ENCODE measurements around the gene BTAF1.

The BTAF1 gene

DNA sequence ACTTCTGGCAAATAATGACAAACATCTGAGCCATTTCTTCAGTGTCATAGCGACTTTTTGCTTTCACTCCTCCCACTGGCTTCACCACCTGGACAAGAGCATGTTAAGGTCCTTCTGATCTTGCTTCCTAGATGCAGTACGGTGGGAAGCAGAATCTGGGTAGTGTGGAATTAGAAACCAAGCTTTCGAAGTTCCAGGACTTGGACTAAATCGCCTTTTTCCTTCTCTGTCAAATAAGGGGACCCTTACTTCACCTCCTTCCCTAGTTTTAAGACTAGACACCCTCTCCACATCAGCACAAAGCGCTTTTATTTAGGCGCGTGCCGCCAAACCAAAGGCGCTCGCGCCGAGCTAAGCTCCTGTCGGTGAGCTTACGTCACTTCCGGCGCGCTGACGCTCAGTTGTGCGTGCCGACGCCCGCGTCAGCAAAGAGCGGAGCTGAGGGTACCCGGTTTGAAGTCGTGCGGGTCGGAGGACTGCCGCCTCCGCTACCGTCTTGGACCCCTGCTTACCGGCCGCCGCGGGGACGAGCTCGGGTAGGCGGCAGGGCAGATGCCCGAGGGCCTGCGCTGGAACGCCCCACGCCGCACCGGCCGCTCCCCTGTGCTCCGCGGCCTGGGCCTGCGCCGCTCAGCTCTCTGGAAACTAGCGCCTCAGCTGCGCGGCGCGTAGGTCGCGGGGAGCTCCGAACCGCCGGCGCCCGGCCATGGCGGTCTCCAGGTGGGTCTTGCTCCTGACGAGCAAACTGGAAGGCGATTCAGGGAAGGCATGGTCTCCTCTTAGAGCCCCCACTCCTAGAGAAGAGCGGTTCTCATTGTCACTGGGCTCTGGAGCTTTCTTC, at the start of gene BTAF1:
Gene BTAF1, plus strand, starts transcription at position 400 of the 841 bp plus-strand sequence. Its CDS starts 307 bp downstream, at position 707.
- peaks cover 23% of the 10 kb centered on the region for H3K36me3 ChIP-seq
- TF ChIP-seq, protein P1, sequence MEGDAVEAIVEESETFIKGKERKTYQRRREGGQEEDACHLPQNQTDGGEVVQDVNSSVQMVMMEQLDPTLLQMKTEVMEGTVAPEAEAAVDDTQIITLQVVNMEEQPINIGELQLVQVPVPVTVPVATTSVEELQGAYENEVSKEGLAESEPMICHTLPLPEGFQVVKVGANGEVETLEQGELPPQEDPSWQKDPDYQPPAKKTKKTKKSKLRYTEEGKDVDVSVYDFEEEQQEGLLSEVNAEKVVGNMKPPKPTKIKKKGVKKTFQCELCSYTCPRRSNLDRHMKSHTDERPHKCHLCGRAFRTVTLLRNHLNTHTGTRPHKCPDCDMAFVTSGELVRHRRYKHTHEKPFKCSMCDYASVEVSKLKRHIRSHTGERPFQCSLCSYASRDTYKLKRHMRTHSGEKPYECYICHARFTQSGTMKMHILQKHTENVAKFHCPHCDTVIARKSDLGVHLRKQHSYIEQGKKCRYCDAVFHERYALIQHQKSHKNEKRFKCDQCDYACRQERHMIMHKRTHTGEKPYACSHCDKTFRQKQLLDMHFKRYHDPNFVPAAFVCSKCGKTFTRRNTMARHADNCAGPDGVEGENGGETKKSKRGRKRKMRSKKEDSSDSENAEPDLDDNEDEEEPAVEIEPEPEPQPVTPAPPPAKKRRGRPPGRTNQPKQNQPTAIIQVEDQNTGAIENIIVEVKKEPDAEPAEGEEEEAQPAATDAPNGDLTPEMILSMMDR (IDR thresholded peaks at IDR 0.05; ENCODE audit: low read depth, low read length) = no peak
- H3K9me3 ChIP-seq (ENCODE audit: severe bottlenecking) = no peaks in the 10 kb centered on the region
- peak within 1 kb of the TSS; percentile 100 for H3K4me3 ChIP-seq (ENCODE audit: low read depth, low read length)
- H3K27me3 ChIP-seq (ENCODE audit: insufficient read depth, low read depth, severe bottlenecking) = no peaks in the 10 kb centered on the region
- peak; percentile 93 for DNase-seq
- H3K27ac ChIP-seq = peak within 1 kb of the TSS; percentile 90

DNA sequence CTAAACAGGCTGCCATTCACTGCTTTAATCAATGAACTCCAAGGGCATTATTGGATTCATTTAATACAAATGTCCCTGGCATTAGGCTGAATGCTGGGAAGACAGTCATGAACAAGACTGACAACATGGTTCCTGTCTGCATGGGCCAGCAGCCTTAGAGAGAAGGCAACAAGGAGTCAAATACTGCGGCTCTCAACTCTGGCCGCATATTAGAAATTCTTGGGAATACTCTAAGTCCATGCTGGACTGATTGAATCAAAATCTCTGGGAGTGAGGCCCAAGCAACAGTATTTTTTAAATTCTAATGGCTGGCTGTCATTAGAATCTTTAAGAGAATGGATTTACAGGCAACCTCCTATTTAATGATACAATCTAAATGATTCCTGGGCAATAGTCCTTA, 48.4 kb upstream of the BTAF1 start:
- TF ChIP-seq, protein P1 (IDR thresholded peaks at IDR 0.05; ENCODE audit: low read depth, low read length) = no peak
- Histone ChIP-seq H3K36me3 (no peaks in the 10 kb centered on the region), H3K9me3 (ENCODE audit: severe bottlenecking) (no peaks in the 10 kb centered on the region), H3K27me3 (ENCODE audit: insufficient read depth, low read depth, severe bottlenecking) (no peaks in the 10 kb centered on the region), H3K4me3 (ENCODE audit: low read depth, low read length) (no peak overlapping the region), H3K27ac (no peak overlapping the region)
- DNase-seq = no peak

DNA sequence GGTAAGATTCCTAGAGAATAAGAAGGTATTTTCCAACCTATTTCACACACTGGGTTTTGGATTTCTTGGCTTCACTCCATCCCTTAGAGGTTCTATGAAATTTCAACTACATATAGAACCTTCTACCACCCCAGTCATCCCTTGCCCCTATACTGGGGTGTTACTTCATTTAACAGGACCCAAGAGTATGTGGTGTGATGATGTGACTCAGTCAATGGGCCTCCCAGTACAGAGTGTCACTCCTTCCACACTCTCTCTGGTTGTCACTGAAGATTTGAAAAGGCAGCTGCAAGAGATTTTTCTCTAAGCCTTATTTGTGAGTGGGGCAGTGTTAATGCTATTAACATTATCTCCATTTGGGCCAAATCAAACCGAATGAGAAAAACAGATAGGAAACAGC, 47.8 kb upstream of the BTAF1 start:
- Histone ChIP-seq H3K27me3 (ENCODE audit: insufficient read depth, low read depth, severe bottlenecking) (no peaks in the 10 kb centered on the region), H3K4me3 (ENCODE audit: low read depth, low read length) (no peak overlapping the region), H3K9me3 (ENCODE audit: severe bottlenecking) (no peaks in the 10 kb centered on the region), H3K27ac (no peak overlapping the region), H3K36me3 (no peaks in the 10 kb centered on the region)
- TF ChIP-seq, protein P1 (IDR thresholded peaks at IDR 0.05; ENCODE audit: low read depth, low read length) = no peak
- peak; percentile 26 for DNase-seq

DNA sequence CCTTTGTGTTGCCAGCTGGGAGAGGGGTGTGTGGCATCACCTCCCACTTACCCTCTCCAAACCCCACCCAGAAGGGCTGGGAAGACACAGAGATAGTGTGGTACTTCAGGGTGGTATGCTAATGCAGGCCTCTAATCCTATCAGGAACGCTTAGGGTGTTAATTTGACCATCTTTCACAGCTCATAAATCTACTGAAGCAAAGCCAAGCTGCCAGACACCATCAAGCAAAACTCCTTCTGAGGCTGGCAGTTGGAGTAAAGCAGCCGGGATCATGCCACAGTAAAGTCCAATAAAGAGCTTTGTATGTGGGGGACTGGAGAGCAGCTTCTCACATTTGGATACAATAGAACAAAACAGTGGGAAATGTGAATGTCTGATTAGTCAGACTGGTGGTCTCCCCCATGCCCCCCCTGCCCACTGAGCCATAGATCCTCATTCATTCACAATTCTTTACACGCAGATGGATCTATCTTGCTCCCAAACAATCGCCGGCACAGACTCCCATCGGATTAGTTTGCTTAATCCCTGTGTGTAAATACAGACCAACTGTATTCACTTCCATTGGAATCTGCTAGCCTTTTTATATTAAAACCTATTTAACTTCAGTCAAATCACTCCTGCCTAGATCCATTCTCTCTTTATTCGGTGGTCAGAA, 43.9 kb upstream of the BTAF1 start:
- Histone ChIP-seq H3K4me3 (ENCODE audit: low read depth, low read length) (peak overlapping the region; percentile 17), H3K27ac (peak overlapping the region; percentile 83), H3K9me3 (ENCODE audit: severe bottlenecking) (no peaks in the 10 kb centered on the region), H3K36me3 (no peaks in the 10 kb centered on the region), H3K27me3 (ENCODE audit: insufficient read depth, low read depth, severe bottlenecking) (no peaks in the 10 kb centered on the region)
- peak; percentile 85 for DNase-seq
- TF ChIP-seq, protein P1 (IDR thresholded peaks at IDR 0.05; ENCODE audit: low read depth, low read length) = no peak

DNA sequence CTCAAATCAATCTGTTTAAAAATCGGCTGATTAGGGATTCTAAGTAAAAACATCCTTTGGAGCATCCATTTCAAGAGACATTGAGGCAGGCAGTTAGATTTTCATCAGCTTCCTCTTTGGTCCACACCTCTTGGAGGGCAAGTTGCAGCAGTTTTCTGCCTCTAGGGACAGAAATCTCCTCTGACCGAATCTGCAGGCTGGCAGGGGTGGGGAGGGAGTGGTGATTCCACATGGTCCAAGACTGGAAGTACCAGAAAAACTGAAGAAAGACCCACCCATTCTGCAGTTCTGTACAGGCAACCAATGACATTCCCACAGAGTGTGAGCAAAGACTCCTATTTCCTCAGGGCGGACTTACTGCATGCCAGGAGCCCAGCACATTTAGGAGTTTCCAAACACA, 43.3 kb upstream of the BTAF1 start:
- peak overlapping the region; percentile 83 for H3K27ac ChIP-seq
- DNase-seq = peak; percentile 75

More for the DNA sequence above, 43.3 kb upstream of the BTAF1 start:
- TF ChIP-seq, protein P1 (IDR thresholded peaks at IDR 0.05; ENCODE audit: low read depth, low read length) = no peak
- Histone ChIP-seq H3K36me3 (no peaks in the 10 kb centered on the region), H3K9me3 (ENCODE audit: severe bottlenecking) (no peaks in the 10 kb centered on the region), H3K4me3 (ENCODE audit: low read depth, low read length) (no peak overlapping the region; the same call in 1 of the 2 replicates), H3K27me3 (ENCODE audit: insufficient read depth, low read depth, severe bottlenecking) (no peaks in the 10 kb centered on the region)

Measured in WERI-Rb-1 (cell line).